GM12878 (cell line): ENCODE data around the gene MARCHF10. TPM values are rescaled to one million over a fixed set of nuclear protein-coding genes. Genes with fewer than 3 reads are reported as not detected.

Source experiments
- ATAC-seq: fragments of 200-7000 bp; cut with Tn5 transposase; 3 replicates; pipeline ENCODE4 v1.9.1; 2020; ENCODE audit warnings: mild to moderate bottlenecking, moderate library complexity
- BruUV-seq: library from RNA; stranded (reverse); fragments of 400-500 nt; replicated peaks from 2 replicates; lab custom pipeline; 2021; lab: Mats Ljungman, UMichigan
- CTCF ChIA-PET: fragments of 300-600 bp; sonication (Branson Sonifier 250); formaldehyde crosslinking; extraction: SDS; loops from one replicate; lab custom pipeline; 2021; ENCODE audit warnings: inconsistent platforms; lab: Yijun Ruan, JAX
- POLR2A ChIA-PET: fragments of 350-600 bp; formaldehyde crosslinking; extraction: SDS; loops from one replicate; lab custom pipeline; 2021; ENCODE audit warnings: inconsistent platforms; lab: Charles Lee
- RAD21 ChIA-PET: fragments of 300-600 bp; sonication (Branson Sonifier 250); formaldehyde crosslinking; loops from one replicate; lab custom pipeline; 2023; ENCODE audit warnings: antibody characterized with exemption; ENCODE audit not compliant: unreplicated experiment; lab: Charles Lee
- SMC1A ChIA-PET: fragments of 300-600 bp; sonication (Branson Sonifier 250); formaldehyde crosslinking; loops from one replicate; lab custom pipeline; 2023; ENCODE audit not compliant: unreplicated experiment, uncharacterized antibody; lab: Charles Lee
- DNase-seq: peaks from one replicate; pipeline ENCODE4 v3.0.0-alpha.2; 2011; ENCODE audit warnings: low read depth, low spot score
- FAIRE-seq: peaks from 3 replicates; lab custom pipeline; 2011; peaks lifted over from hg19 to GRCh38; lab: Jason Lieb, UNC
- H2AFZ ChIP-seq: 2 replicates; pipeline ENCODE4 v1.6.0; 2011; ENCODE audit warnings: low read depth, low read length, control low read depth; ENCODE audit not compliant: control insufficient read depth
- H3K27ac ChIP-seq: 2 replicates; pipeline ENCODE4 v1.5.1; 2011; ENCODE audit warnings: control low read depth; ENCODE audit not compliant: control insufficient read depth, insufficient read depth
- H3K27me3 ChIP-seq, 2 experiments: replicated peaks in 1 of 2; 2 replicates each; pipeline versions ENCODE4 v1.6.0 to v1.6.1; 2011; ENCODE audit warnings: low read length in 1 of 2; ENCODE audit not compliant: control insufficient read depth in 2 of 2, insufficient read depth in 2 of 2
- H3K36me3 ChIP-seq, 2 experiments: 2 replicates each; pipeline ENCODE4 v1.5.1; 2011; ENCODE audit warnings: low read length in 1 of 2; ENCODE audit not compliant: control insufficient read depth in 2 of 2, insufficient read depth in 2 of 2
- H3K4me1 ChIP-seq: 2 replicates; pipeline ENCODE4 v1.6.1; 2011; ENCODE audit warnings: mild to moderate bottlenecking, low read length, moderate library complexity, mixed read lengths; ENCODE audit not compliant: control insufficient read depth, insufficient read depth
- H3K4me2 ChIP-seq: 2 replicates; pipeline ENCODE4 v1.6.0; 2011; ENCODE audit warnings: control low read depth; ENCODE audit not compliant: control insufficient read depth, insufficient read depth
- H3K4me3 ChIP-seq: fragments of 200-600 bp; sonication (generic); 2 replicates; pipeline ENCODE4 v1.5.1; 2016
- H3K79me2 ChIP-seq: 2 replicates; pipeline ENCODE4 v1.6.0; 2011; ENCODE audit warnings: low read length; ENCODE audit not compliant: control insufficient read depth, insufficient read depth
- H3K9ac ChIP-seq: 2 replicates; pipeline ENCODE4 v1.8.0; 2011; ENCODE audit warnings: low read length, control low read depth, mixed read lengths; ENCODE audit not compliant: control insufficient read depth, insufficient read depth
- H3K9me3 ChIP-seq: replicated peaks from 3 replicates; pipeline ENCODE4 v1.5.1; 2011; ENCODE audit warnings: mild to moderate bottlenecking, low read length; ENCODE audit not compliant: control insufficient read depth, insufficient read depth
- H4K20me1 ChIP-seq: 2 replicates; pipeline ENCODE4 v1.6.0; 2011; ENCODE audit not compliant: control insufficient read depth, insufficient read depth
- ASH2L ChIP-seq: fragments of 300-600, 200-600 bp; sonication (generic); IDR thresholded peaks from 2 replicates; pipeline ENCODE4 v1.6.1; 2017; ENCODE audit warnings: low read depth, mild to moderate bottlenecking, borderline replicate concordance
- CHD1 ChIP-seq: IDR thresholded peaks from 2 replicates; pipeline ENCODE4 v1.6.1; 2012; ENCODE audit warnings: low read depth, low read length, improper control_type of control experiment
- CREM ChIP-seq: IDR thresholded peaks from 2 replicates; pipeline ENCODE4 v1.6.1; 2014; ENCODE audit warnings: antibody characterized with exemption, low read depth
- EP300 ChIP-seq, 2 experiments: fragments of 150-350 bp in 1 of 2; IDR thresholded peaks; 2 replicates each; pipeline ENCODE4 v1.6.1; 2011 to 2012; ENCODE audit warnings: low read depth in 2 of 2, low read length in 2 of 2, borderline replicate concordance in 1 of 2, improper control_type of control experiment in 1 of 2, inconsistent platforms in 1 of 2; ENCODE audit not compliant: control insufficient read depth in 1 of 2
- FOXK2 ChIP-seq: fragments of 450-650 bp; IDR thresholded peaks from 2 replicates; pipeline ENCODE4 v1.6.1; 2017; ENCODE audit warnings: mild to moderate bottlenecking, moderate library complexity
- HDGF ChIP-seq: fragments of 450-650 bp; IDR thresholded peaks from 2 replicates; pipeline ENCODE4 v1.6.1; 2016; ENCODE audit warnings: antibody characterized with exemption
- IKZF1 ChIP-seq: fragments of 450-650 bp; conservative IDR thresholded peaks from 2 replicates; pipeline ENCODE4 v1.6.1; 2017; ENCODE audit warnings: antibody characterized with exemption, mild to moderate bottlenecking
- IKZF2 ChIP-seq, 2 experiments: fragments of 450-650 bp; IDR thresholded peaks; 2 replicates each; pipeline ENCODE4 v1.6.1; 2017; ENCODE audit warnings: mild to moderate bottlenecking in 2 of 2, moderate library complexity in 2 of 2
- KAT2A ChIP-seq: conservative IDR thresholded peaks from 2 replicates; pipeline ENCODE4 v1.6.1; 2011; ENCODE audit warnings: low read depth, low read length; ENCODE audit not compliant: control insufficient read depth
- NRF1 ChIP-seq: conservative IDR thresholded peaks from 2 replicates; pipeline ENCODE4 v1.6.1; 2011; ENCODE audit warnings: mild to moderate bottlenecking, low read depth, low read length, improper control_type of control experiment
- RB1 ChIP-seq: fragments of 450-650 bp; formaldehyde crosslinking; IDR thresholded peaks from 2 replicates; pipeline ENCODE4 v1.6.1; 2017; ENCODE audit warnings: mild to moderate bottlenecking, borderline replicate concordance
- RUNX3 ChIP-seq: IDR thresholded peaks from 2 replicates; pipeline ENCODE4 v1.6.1; 2012; ENCODE audit warnings: low read length, inconsistent platforms
- SUPT20H ChIP-seq: IDR thresholded peaks from 2 replicates; pipeline ENCODE4 v1.6.1; 2011; ENCODE audit warnings: low read depth, mild to moderate bottlenecking, low read length, moderate library complexity, borderline replicate concordance; ENCODE audit not compliant: control insufficient read depth
- YY1 ChIP-seq: IDR thresholded peaks from 2 replicates; pipeline ENCODE4 v1.6.1; 2011; ENCODE audit warnings: low read depth, mild to moderate bottlenecking, low read length
- ZNF217 ChIP-seq: fragments of 450-650 bp; IDR thresholded peaks from 2 replicates; pipeline ENCODE4 v1.6.1; 2017; ENCODE audit warnings: antibody characterized with exemption, mild to moderate bottlenecking
- WGBS: methylation state at CpG from one replicate; pipeline ENCODE4 v1.1.6; 2016; ENCODE audit warnings: low lambda C conversion rate; ENCODE audit not compliant: insufficient replicate concordance, insufficient coverage; ENCODE audit errors: missing lambda C conversion rate; 5-methylcytosine and 5-hydroxymethylcytosine counted together
- in situ Hi-C: fragments of 300-500 bp; cut with MboI; formaldehyde crosslinking; loops from 9 replicates; pipeline ENCODE4 v1.14.3; 2018; ENCODE audit warnings: mixed read lengths
- intact Hi-C: fragments of 100-400 bp; cut with micrococcal nuclease; formaldehyde crosslinking; loops from one replicate; pipeline ENCODE4 v1.14.2; 2022; ENCODE audit not compliant: unreplicated experiment
- polyA plus RNA-seq, 11 experiments: library from polyadenylated mRNA; depleted of rRNA in 4 of 11; unstranded in 6 of 11; stranded (reverse) in 5 of 11; fragments of >200 nt; fragmentation: Nextera tagmentation in 4 of 11; fragmentation: Illumina TruSeq in 1 of 11; extraction: Ambion mirVana in 4 of 11; extraction: Trizol in 1 of 11; gene quantifications; 1 replicate in 1 of 11; 2 replicates in 10 of 11; pipeline versions ENCODE4 v1.2.1 to v1.2.3, GENCODE V29; 2011 to 2016; ENCODE audit warnings: inconsistent platforms in 2 of 11, missing spikeins in 2 of 11, low read depth in 1 of 11
- total RNA-seq, 4 experiments: library from RNA; depleted of rRNA in 3 of 4; stranded (reverse); fragments of >200 nt in 3 of 4; fragmentation: Illumina TruSeq in 1 of 4; extraction: Trizol in 1 of 4; gene quantifications; 2 replicates each; pipeline versions ENCODE4 v1.2.1 to v1.2.3, GENCODE V29; 2013 to 2021
- TF ChIP-seq, protein P1 (sequence below): IDR thresholded peaks from 2 replicates; pipeline ENCODE4 v1.6.1; 2011; ENCODE audit warnings: low read depth, low read length, improper control_type of control experiment, borderline replicate concordance
- TF ChIP-seq, protein P2 (sequence below): IDR thresholded peaks from 2 replicates; pipeline ENCODE4 v1.6.1; 2012; ENCODE audit warnings: mild to moderate bottlenecking, low read depth, low read length
- TF ChIP-seq, protein P3 (sequence below): fragments of 450-650 bp; IDR thresholded peaks from 2 replicates; pipeline ENCODE4 v1.6.1; 2018; ENCODE audit warnings: borderline replicate concordance, mild to moderate bottlenecking; ENCODE audit not compliant: partially characterized antibody
- TF ChIP-seq, protein P4 (sequence below): IDR thresholded peaks from 2 replicates; pipeline ENCODE4 v1.6.1; 2012; ENCODE audit warnings: low read depth, low read length, improper control_type of control experiment

MARCHF10 gene
- total and polyA plus RNA-seq, 10 of the 15 experiments (the other 5 are each of a cell fraction or from before 2014, with no cell fraction given): 0.11 to 0.24 TPM; not detected in 8

DNA sequence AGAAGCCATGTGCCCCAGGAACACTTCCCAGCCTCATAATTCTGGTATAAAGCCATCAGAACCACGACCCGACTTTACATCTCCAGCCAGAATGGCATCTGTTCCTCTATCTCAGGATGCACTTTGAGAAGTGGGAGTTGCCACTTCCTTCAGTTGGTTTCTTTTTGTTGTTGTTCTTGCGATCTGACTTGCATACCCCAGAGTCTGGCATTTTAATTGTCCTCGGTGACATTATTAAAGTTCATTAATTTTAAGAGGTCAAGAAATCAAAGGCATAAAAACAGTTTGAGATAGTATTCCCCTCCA lies 13.5 kb downstream of the MARCHF10 start:
- ChIA-PET RAD21 (no interaction called here), CTCF (no interaction called here), POLR2A (no interaction called here)
- Histone ChIP-seq H3K4me3 (no peak overlapping the region), H3K9me3 (no peaks in the 10 kb centered on the region), H3K27me3 (no peaks in the 10 kb centered on the region; a peak in 2 of 4 replicates), H3K4me2 (no peak overlapping the region), H4K20me1 (no peaks in the 10 kb centered on the region), H3K36me3 (no peaks in the 10 kb centered on the region)
- 3% methylated on average over 4 of the region's 4 CpGs for WGBS
- BruUV-seq: no TSS peak
- no peak for FAIRE-seq
- in situ Hi-C loops: no loop called here
- no peak for DNase-seq
- no peak for TF ChIP-seq YY1
- no peak for TF ChIP-seq IKZF2 (IDR thresholded peaks at IDR 0.05)
- TF ChIP-seq KAT2A: no peak
- TF ChIP-seq ASH2L: no peak
- TF ChIP-seq SUPT20H: no peak
- TF ChIP-seq CREM: no peak
- TF ChIP-seq, protein P1, sequence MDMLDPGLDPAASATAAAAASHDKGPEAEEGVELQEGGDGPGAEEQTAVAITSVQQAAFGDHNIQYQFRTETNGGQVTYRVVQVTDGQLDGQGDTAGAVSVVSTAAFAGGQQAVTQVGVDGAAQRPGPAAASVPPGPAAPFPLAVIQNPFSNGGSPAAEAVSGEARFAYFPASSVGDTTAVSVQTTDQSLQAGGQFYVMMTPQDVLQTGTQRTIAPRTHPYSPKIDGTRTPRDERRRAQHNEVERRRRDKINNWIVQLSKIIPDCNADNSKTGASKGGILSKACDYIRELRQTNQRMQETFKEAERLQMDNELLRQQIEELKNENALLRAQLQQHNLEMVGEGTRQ: no peak
- TF ChIP-seq RB1: no peak
- no peak for TF ChIP-seq ZNF217
- TF ChIP-seq CHD1: no peak
- TF ChIP-seq, protein P2, sequence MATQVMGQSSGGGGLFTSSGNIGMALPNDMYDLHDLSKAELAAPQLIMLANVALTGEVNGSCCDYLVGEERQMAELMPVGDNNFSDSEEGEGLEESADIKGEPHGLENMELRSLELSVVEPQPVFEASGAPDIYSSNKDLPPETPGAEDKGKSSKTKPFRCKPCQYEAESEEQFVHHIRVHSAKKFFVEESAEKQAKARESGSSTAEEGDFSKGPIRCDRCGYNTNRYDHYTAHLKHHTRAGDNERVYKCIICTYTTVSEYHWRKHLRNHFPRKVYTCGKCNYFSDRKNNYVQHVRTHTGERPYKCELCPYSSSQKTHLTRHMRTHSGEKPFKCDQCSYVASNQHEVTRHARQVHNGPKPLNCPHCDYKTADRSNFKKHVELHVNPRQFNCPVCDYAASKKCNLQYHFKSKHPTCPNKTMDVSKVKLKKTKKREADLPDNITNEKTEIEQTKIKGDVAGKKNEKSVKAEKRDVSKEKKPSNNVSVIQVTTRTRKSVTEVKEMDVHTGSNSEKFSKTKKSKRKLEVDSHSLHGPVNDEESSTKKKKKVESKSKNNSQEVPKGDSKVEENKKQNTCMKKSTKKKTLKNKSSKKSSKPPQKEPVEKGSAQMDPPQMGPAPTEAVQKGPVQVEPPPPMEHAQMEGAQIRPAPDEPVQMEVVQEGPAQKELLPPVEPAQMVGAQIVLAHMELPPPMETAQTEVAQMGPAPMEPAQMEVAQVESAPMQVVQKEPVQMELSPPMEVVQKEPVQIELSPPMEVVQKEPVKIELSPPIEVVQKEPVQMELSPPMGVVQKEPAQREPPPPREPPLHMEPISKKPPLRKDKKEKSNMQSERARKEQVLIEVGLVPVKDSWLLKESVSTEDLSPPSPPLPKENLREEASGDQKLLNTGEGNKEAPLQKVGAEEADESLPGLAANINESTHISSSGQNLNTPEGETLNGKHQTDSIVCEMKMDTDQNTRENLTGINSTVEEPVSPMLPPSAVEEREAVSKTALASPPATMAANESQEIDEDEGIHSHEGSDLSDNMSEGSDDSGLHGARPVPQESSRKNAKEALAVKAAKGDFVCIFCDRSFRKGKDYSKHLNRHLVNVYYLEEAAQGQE: no peak
- TF ChIP-seq IKZF1: no peak
- no peak for TF ChIP-seq NRF1
- TF ChIP-seq, protein P3, sequence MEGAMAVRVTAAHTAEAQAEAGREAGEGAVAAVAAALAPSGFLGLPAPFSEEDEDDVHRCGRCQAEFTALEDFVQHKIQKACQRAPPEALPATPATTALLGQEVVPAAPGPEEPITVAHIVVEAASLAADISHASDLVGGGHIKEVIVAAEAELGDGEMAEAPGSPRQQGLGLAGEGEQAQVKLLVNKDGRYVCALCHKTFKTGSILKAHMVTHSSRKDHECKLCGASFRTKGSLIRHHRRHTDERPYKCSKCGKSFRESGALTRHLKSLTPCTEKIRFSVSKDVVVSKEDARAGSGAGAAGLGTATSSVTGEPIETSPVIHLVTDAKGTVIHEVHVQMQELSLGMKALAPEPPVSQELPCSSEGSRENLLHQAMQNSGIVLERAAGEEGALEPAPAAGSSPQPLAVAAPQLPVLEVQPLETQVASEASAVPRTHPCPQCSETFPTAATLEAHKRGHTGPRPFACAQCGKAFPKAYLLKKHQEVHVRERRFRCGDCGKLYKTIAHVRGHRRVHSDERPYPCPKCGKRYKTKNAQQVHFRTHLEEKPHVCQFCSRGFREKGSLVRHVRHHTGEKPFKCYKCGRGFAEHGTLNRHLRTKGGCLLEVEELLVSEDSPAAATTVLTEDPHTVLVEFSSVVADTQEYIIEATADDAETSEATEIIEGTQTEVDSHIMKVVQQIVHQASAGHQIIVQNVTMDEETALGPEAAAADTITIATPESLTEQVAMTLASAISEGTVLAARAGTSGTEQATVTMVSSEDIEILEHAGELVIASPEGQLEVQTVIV: no peak
- TF ChIP-seq HDGF: no peak
- no peak for TF ChIP-seq RUNX3
- TF ChIP-seq, protein P4, sequence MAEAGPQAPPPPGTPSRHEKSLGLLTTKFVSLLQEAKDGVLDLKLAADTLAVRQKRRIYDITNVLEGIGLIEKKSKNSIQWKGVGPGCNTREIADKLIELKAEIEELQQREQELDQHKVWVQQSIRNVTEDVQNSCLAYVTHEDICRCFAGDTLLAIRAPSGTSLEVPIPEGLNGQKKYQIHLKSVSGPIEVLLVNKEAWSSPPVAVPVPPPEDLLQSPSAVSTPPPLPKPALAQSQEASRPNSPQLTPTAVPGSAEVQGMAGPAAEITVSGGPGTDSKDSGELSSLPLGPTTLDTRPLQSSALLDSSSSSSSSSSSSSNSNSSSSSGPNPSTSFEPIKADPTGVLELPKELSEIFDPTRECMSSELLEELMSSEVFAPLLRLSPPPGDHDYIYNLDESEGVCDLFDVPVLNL: no peak
- no peak for TF ChIP-seq EP300 (IDR thresholded peaks at IDR 0.05; ENCODE audit: borderline replicate concordance in 1 of 2, control insufficient read depth in 1 of 2, low read depth in 2 of 2, low read length in 2 of 2)
- no peak for TF ChIP-seq FOXK2
- TF ChIP-seq, all 136 proteins: peak for 0
- Histone ChIP-seq H3K27ac (no peak overlapping the region), H3K79me2 (no peaks in the 10 kb centered on the region), H3K4me1 (no peaks in the 10 kb centered on the region), H3K9ac (no peak overlapping the region), H2AFZ (no peak overlapping the region)
- SMC1A ChIA-PET: no interaction called here
- ATAC-seq: no peak
- intact Hi-C loops: no loop called here
